Lung (tissue), 12 donors: ENCODE results near the gene PKIB. TPM values are rescaled to one million over a fixed set of nuclear protein-coding genes. Genes with fewer than 3 reads are reported as not detected.

Source experiments
- ATAC-seq: fragments of 200-7000 bp; cut with Tn5 transposase; one replicate; pipeline ENCODE4 v1.9.1; 2020; ENCODE audit warnings: moderate number of reproducible peaks; ENCODE audit not compliant: insufficient read depth, low FRiP score
- DNase-seq, 3 donors: peaks; one replicate each; pipeline ENCODE4 v3.0.0-alpha.2; 2013 to 2017
- H3K27ac ChIP-seq, 2 donors: one replicate each; pipeline ENCODE4 v1.5.1; 2013; ENCODE audit warnings: mild to moderate bottlenecking in 2 of 2, moderate library complexity in 2 of 2, control low read depth in 1 of 2, inconsistent platforms in 1 of 2, low read depth in 1 of 2, low read length in 1 of 2
- H3K27me3 ChIP-seq, 3 donors: one replicate each; pipeline ENCODE4 v1.5.1; 2013; ENCODE audit warnings: low read length in 2 of 3; ENCODE audit not compliant: control insufficient read depth in 3 of 3, insufficient read depth in 3 of 3
- H3K36me3 ChIP-seq, 4 donors: one replicate each; pipeline ENCODE4 v1.5.1; 2013; ENCODE audit warnings: low read length in 4 of 4, mild to moderate bottlenecking in 1 of 4, moderate library complexity in 1 of 4; ENCODE audit not compliant: control insufficient read depth in 4 of 4, insufficient read depth in 4 of 4
- H3K4me1 ChIP-seq, 5 donors: one replicate each; pipeline ENCODE4 v1.5.1; 2013; ENCODE audit warnings: low read length in 5 of 5, mild to moderate bottlenecking in 2 of 5, moderate library complexity in 1 of 5; ENCODE audit not compliant: control insufficient read depth in 5 of 5, insufficient read depth in 5 of 5
- H3K4me3 ChIP-seq: one replicate; pipeline ENCODE4 v1.5.1; 2013; ENCODE audit warnings: mild to moderate bottlenecking, control low read depth, moderate library complexity
- H3K9ac ChIP-seq, 2 donors: one replicate each; pipeline ENCODE4 v1.5.1; 2013; ENCODE audit warnings: low read length in 2 of 2, control low read depth in 1 of 2; ENCODE audit not compliant: insufficient read depth in 1 of 2
- H3K9me3 ChIP-seq, 4 donors: one replicate each; pipeline ENCODE4 v1.5.1; 2013; ENCODE audit warnings: low read length in 3 of 4, mild to moderate bottlenecking in 1 of 4, moderate library complexity in 1 of 4; ENCODE audit not compliant: control insufficient read depth in 4 of 4, insufficient read depth in 3 of 4
- WGBS, 2 donors: extraction: QIAGEN DNeasy Blood & Tissue Kit; methylation state at CpG; one replicate each; pipeline ENCODE4 v1.1.7; 2013; 5-methylcytosine and 5-hydroxymethylcytosine counted together
- polyA plus RNA-seq, 2 donors: library from polyadenylated mRNA; stranded (reverse); fragments of 200-250 nt; gene quantifications; one replicate each; pipeline ENCODE4 v1.2.1, GENCODE V29; 2013
- total RNA-seq, 2 donors: library from RNA; depleted of rRNA in 1 of 2; stranded (reverse); fragments of >200 nt in 1 of 2; gene quantifications; one replicate each; pipeline ENCODE4 v1.2.1, GENCODE V29; 2014 to 2021
- TF ChIP-seq, protein P1 (sequence below): IDR thresholded peaks from 2 replicates; pipeline ENCODE4 v1.5.1; 2012; ENCODE audit warnings: mild to moderate bottlenecking; ENCODE audit errors: control extremely low read depth, extremely low read depth
- donor health status: control.
- donor health status: control.
- donor health status: Bipolar disorder and iron deficiency.
- donor health status: healthy.
- donor health status: DM: yes; HTN: yes; CAD: no.

Gene PKIB
- total and polyA plus RNA-seq, 4 donors = 3.0 to 7.4 (median 4.9) TPM

DNA sequence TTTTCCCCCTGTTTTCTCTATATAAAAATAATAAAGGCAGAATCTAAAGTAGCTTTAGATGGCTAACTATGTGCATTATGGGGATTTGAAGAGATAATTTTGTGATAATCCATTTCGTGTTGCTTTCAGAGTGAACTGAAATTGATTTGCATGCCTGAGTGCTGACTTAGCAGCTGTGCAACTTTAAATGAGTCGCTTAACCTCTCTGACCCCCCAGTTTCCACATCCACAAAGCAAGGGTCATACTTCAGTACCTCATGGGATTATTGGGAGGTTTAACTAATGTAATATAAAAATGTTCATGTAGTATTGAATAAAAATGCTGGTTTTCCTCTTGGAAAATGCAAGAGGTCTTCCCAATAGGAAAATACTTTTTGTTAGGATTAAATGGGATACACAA is 105.5 kb downstream of the PKIB start:
- DNase-seq = no peak
- H3K9me3 ChIP-seq = no peaks in the 10 kb centered on the region
- no peak for ATAC-seq
- H3K36me3 ChIP-seq = no peaks in the 10 kb centered on the region
- no peak overlapping the region for H3K9ac ChIP-seq
- H3K4me3 ChIP-seq = no peak overlapping the region
- H3K27me3 ChIP-seq = no peaks in the 10 kb centered on the region
- WGBS, 2 donors = 71 to 94% methylated on average over 2 of the region's 2 CpGs
- TF ChIP-seq, protein P1, sequence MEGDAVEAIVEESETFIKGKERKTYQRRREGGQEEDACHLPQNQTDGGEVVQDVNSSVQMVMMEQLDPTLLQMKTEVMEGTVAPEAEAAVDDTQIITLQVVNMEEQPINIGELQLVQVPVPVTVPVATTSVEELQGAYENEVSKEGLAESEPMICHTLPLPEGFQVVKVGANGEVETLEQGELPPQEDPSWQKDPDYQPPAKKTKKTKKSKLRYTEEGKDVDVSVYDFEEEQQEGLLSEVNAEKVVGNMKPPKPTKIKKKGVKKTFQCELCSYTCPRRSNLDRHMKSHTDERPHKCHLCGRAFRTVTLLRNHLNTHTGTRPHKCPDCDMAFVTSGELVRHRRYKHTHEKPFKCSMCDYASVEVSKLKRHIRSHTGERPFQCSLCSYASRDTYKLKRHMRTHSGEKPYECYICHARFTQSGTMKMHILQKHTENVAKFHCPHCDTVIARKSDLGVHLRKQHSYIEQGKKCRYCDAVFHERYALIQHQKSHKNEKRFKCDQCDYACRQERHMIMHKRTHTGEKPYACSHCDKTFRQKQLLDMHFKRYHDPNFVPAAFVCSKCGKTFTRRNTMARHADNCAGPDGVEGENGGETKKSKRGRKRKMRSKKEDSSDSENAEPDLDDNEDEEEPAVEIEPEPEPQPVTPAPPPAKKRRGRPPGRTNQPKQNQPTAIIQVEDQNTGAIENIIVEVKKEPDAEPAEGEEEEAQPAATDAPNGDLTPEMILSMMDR = no peak
- no peak overlapping the region for H3K27ac ChIP-seq
- H3K4me1 ChIP-seq = no peaks in the 10 kb centered on the region

DNA sequence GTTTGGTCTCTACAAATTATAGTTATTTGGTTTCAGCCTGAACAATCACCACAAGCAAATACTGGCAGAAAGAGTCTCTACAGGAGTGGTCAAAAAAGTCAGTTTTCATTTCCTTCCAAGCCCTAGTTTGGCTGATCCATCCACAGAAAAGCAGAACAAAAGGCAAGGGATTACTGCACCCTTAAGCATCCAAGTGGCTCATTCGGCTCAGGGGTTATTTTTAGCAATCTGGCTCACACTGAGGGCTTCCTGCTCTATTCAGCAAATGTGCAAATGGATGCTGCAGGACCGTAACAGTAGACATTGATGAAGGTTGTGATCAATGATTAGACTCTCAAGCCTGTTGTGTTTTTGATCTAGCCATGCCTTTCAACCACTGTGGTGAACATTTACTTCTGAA is 107.1 kb downstream of the PKIB start:
- ATAC-seq (no peak), DNase-seq (peak in 1 of 3 donors; percentile 21)
- no peaks in the 10 kb centered on the region for H3K9me3 ChIP-seq
- no peak overlapping the region for H3K27ac ChIP-seq
- no peaks in the 10 kb centered on the region for H3K36me3 ChIP-seq
- TF ChIP-seq, protein P1 = no peak
- no peak overlapping the region for H3K9ac ChIP-seq
- H3K4me1 ChIP-seq = no peaks in the 10 kb centered on the region
- H3K27me3 ChIP-seq = no peaks in the 10 kb centered on the region
- no peak overlapping the region for H3K4me3 ChIP-seq
- 19 to 25% methylated on average over 2 of the region's 2 CpGs for WGBS, 2 donors

DNA sequence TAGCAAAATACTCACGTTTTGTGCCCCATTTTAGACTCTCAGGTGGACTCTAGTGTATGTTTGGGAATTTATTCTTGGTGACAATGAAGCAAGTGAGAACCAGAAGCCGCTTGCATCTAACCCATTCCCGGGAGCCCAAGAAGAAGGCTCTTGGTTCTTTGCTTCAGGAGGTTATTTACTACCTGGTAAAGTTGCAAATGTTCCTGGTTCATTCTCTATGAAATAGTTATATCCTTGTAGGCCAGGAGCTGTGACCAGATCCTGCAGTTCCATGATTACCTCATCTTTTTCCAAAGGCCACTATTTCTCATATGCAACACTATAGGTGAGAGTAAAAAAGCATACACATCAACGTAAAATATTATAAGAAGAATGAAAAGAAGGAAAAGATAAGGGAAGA is 108.4 kb downstream of the PKIB start:
- TF ChIP-seq, protein P1 = no peak

DNA sequence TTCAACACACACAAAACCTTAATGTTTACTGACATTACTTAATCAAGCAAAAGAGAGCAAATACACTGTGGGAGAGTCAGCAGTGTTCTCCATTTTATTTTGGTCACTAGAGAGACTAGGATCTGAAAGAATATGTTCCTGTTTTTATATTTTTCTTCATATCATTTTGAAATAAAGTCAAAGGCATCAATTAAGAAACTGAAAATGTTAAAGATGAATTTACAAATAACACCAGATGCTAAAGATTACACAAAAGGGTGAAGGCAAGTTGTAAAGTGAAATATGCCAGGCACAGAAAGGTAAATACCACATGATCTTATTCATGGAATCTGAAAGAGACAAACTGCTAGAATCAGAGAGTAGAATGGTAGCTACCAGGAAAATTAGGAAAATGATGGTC is 109.0 kb downstream of the PKIB start:
- no peak for DNase-seq
- ATAC-seq = no peak
- no peaks in the 10 kb centered on the region for H3K4me1 ChIP-seq
- H3K4me3 ChIP-seq = no peak overlapping the region
- H3K9me3 ChIP-seq = no peaks in the 10 kb centered on the region
- no peaks in the 10 kb centered on the region for H3K27me3 ChIP-seq
- no peak overlapping the region for H3K27ac ChIP-seq
- no peaks in the 10 kb centered on the region for H3K36me3 ChIP-seq
- TF ChIP-seq, protein P1 = no peak
- H3K9ac ChIP-seq = no peak overlapping the region

More for the DNA sequence above, 108.4 kb downstream of the PKIB start:
- Histone ChIP-seq H3K4me1 (no peaks in the 10 kb centered on the region), H3K4me3 (no peak overlapping the region), H3K36me3 (no peaks in the 10 kb centered on the region), H3K27ac (no peak overlapping the region), H3K9me3 (no peaks in the 10 kb centered on the region), H3K27me3 (no peaks in the 10 kb centered on the region), H3K9ac (no peak overlapping the region)
- 85% methylated on average over 4 of the region's 4 CpGs for WGBS, 2 donors
- no peak for ATAC-seq
- DNase-seq = no peak
